NCI-H2196 treated with DMSO at 0.1 percent for 48 hours (cell line): ENCODE data around the gene SEC31B.
A peak's percentile ranks its signal among the peaks of the same experiment; 100 is the strongest.

Experiments
- DNase-seq: peaks from one replicate; lab custom pipeline; 2025; ENCODE audit not compliant: unreplicated experiment; lab: John Stamatoyannopoulos, UW

The SEC31B gene

DNA sequence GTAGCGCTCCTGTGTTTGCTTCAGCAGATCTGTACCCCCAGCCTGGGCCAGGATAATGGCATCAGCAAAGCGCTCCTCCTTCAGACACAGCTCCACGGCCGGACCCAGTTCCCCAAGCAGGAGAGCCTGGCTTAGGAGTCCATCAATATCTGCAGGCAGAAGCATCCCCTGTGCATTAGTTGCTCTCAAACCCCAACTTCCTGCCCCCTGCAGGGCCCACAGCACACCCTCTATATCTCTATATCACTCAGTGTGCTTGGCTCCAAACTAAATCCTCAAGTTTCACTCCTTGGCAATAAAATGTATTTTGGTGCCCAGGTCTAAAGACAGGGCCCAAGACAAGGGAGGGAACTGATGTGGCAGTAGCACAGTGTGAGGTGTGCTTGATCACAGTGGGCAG lies 21.6 kb downstream of the SEC31B start:
- no peak for DNase-seq

DNA sequence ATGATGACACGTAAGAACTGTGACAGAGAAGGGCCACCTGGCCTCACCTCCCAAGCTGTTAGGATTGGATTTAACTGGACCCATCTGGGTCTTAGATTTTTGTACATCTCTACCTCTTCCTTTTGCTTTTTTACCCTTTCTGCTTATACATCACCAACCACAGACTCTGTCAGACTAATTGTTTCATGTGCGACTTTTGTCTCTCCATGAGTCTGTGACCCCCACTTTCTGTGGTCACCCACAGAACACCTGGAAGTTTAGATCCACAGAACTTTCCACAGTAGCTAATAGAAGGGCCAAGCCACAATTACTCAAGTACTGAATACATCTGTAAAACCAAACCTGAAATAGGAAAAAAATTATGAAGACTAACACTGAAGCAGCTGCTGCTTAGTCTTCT lies 23.1 kb downstream of the SEC31B start:
- no peak for DNase-seq

DNA sequence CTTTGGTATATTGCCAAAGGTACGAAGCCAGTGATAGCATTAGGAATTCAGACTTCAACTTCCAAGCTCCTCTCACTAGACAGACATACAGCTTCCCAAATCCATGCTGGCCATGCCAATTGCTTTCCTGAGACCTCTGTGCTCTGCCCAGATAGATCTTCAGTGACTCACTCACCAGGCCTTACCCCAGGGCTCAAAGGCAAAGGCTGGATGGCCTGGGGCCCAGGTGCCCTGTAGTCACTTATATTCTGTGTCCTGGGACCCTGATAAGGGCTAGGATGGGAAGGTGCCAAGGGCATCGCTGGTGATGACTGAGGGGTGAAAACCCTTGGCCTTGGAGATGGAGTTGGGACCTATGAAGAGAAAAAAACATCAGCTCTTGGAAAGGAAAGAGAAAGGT lies 29.1 kb downstream of the SEC31B start:
- no peak for DNase-seq

DNA sequence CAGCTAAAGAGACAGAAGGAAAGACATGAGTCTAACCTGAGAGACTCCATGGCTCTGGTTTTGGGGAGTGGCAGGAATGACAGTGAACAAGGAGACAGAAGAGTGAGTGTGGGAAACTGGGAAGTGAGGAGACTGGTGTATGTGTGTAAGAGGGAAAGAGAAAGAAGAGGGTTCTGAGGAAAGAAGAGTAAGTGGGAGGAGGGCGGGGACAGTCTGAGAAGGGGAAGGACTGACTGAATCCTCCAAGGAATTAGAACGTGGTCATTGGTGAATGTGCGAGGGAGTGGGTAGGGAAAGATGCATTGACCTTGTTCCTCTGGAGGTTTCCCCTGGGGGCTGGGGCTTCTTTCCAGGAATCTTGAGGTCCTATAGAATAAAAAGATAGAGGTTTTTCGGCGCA lies 30.3 kb downstream of the SEC31B start:
- no peak for DNase-seq

DNA sequence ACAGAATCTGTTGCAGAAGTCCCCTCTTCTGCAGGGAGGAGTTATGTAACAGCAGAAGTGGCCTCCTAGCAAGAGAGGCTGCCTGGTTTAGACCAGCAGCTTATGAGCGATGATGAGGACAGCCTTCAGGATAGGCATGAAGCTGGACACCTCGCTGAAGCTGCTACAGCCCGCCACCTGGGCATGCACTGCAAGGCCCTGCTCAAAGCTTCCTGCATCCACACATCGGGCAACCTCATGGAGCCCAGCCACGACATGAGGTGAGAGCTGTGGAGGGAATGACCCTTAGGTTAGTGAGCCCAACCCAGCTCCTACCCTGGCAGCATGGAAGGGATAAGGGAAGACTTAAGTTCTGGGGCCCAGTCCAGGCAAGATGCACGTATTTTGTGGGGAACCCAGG lies 32.1 kb downstream of the SEC31B start:
- DNase-seq, result no peak

DNA sequence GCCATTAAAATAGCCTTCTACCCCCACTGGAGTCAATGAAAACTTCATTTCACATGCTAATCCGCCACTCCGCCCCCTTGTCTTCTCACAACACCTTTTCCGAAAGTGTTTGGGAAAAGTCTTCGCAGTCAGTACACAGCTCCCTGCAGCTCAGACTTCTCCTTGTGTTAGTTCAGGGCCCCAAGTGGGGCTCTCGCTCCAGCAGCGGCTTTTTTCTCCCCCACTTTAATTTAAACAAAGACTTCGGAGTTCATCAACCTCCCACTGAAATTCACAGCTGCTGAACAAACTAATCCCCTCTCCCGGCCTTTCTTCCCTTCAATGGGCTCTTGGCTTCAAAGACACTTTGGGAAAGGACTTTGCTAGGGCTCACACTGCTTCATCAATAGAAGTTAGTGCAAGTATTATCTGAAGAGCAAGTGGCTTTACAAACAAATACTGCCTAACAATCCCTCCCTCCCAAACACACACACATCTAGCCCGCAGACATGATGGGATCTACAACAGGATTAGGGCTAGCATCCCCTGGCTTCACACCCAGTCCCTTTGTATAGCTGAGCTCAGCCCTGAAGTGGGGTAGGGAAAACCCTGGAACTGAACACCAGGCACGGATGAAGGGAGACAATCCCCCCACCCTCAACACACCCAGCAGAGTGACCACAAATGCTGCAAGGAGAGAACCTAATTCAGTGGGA lies 33.7 kb downstream of the SEC31B start:
- DNase-seq, result no peak

- no peak for DNase-seq
These were observed 34.3 kb downstream of the SEC31B start for GRCh38 chr10:100485366-100485765.

GRCh38 chr10:100483876-100484666 lies 35.6 kb downstream of the SEC31B start:
- no peak for DNase-seq

- no peak for DNase-seq
These were observed 36.9 kb downstream of the SEC31B start for GRCh38 chr10:100482834-100483185.

GRCh38 chr10:100482181-100482833 lies 37.4 kb downstream of the SEC31B start:
- DNase-seq, result peak; percentile 8

DNA sequence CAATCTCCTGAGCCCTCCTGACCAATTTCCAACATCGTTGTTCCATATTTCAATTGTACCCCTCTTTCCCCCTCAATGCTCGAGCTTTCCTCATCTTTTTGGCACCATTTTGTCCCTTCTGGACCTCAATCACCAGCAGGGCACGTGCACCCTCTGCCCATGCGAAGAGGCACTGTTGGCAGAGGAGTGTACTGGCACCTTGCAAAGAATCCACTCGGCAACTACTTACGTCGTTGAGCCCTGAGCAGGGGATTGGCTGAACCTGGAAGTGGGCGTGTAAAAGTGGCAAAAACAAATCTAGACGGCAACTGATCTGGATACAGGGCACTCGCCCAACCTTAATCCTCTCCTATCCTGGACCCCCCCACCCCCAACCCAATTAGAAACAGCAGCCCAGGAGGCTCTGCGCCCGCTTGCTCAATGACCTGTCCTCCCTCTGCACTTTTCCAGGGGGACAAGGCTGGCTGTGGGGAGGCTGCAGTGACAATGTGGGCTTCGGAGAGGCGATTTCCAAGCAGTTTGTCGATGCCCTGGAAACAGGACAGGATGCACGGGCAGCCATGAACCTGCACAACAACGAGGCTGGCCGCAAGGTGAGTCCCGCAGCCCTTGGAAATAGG lies 38.1 kb downstream of the SEC31B start:
- peak; percentile 35 for DNase-seq

DNA sequence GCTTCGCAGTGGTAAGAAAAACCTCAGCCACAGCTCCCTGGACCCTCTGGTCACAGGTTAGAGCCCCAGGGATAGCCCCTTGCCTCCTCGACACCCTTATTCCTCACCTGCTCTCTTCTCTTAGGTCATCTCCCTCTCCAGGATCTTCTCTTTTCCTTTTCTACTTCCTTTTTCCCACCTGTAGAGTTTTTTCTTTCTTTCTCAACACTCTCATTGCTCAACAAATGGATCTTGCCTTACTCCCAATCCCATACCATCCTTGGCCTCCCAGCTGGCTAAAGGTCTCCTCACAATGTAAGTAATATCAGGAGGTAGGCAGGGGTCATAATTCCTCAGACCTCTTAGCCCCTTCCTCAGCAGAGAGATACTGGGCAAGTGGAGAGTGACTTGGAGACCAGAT lies 39.7 kb downstream of the SEC31B start:
- DNase-seq, result no peak

DNA sequence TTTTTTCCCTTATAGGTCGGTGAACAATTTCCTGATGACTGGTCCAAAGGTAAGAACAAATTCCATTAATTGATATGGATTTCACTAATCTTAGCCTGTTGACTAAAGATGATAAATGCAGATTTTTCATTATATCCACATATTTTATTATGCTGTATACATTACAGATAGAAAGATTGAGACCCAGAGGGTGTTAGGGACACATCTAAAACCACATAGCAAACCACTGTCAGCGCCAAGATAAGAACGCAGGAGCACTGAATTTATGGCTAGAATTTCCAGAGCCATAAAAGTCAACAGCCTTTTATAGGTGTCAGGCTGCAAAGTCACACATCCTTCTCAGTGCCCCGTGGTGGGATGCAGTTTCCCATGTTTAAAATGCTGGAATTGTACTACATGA lies 40.6 kb downstream of the SEC31B start:
- no peak for DNase-seq

- no peak for DNase-seq
These were observed 41.7 kb downstream of the SEC31B start for GRCh38 chr10:100477970-100478369.

DNA sequence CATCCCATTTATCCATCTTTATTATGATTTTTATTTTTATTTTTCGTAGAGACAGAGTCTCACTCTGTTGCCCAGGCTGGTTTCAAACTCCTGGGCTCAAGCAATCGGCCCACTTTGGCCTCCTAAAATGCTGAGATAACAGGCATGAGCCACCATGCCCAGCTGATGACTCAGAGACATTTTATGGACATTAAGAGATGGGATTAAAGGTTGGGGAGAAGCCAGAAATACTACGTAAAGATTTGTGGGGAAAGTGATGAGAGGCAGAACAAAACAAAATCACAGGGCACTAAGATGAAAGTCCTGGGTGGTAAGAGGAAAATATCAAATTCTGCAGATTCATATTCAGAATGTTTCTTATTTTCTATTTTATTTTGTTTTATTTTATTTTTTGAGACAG lies 49.3 kb downstream of the SEC31B start:
- DNase-seq, result no peak

DNA sequence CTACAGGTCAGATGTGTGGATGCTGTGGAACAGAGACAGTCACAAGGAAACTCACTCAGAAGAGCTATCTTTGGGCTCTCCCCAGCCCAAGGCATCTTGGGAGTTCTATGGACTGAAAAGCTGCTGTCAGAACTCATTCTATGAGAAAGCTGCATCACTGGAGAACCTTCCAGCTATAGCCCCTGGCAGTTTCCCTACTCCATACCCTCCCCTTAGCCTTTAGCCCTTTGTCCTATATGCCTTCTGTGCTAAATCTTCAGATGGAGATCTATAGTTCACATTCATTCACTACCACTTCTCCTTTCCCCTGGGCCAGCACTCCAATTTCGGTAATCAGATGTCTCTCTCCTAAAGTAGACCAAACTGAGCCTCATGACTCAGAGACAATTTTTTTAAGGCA lies 49.9 kb downstream of the SEC31B start:
- no peak for DNase-seq

- no peak for DNase-seq
These were observed 50.7 kb downstream of the SEC31B start for GRCh38 chr10:100468978-100469377.

DNA sequence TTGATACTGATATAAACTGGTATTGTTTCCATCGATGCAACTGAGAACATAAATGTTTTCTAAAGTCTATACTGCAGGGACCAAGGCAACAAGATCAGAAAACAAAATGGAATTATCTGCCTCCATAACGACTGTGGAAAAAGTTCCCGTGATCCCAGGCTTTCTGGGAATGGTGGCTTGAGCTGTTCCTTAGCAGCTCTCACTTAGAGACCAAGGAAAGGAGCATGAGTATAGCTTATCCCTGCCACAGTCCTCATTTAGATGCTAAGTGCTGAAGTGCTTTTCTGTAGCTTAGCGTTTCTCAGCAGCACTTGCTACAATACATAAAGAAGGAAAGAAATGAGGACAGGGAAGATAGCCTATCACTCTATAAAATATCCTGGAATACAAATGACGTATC lies 51.3 kb downstream of the SEC31B start:
- no peak for DNase-seq

- no peak for DNase-seq
These were observed 57.0 kb downstream of the SEC31B start, which contains the start of gene WNT8B for GRCh38 chr10:100462709-100463108. TSS of gene WNT8B (plus strand) at chr10:100463009. CDS start at chr10:100463169, 160 bp downstream.

DNA sequence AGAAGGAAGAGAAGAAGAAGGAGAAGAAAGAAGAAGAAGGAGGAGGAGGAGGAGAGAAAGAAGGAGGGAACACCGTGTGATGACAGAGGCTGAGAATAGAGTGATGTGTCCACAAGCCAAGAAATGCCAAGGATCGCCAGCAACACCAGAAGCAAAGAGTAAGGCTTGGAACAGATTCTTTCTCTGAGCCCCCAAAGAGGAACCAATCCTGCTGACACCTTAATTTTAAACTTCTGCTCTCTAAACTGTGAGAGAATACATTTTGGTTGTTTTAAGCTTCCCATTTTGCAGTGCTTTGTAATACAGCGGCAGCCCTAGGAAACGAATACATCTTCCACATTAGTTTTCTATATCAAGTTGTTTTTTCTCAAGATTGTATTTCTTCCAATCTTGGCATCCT lies 70.7 kb downstream of the SEC31B start:
- no peak for DNase-seq

GRCh38 chr10:100447663-100448062 lies 72.0 kb downstream of the SEC31B start:
- no peak for DNase-seq
